ENCODE results near the gene FRMD4A. TPM values are rescaled to one million over a fixed set of nuclear protein-coding genes. Genes with fewer than 3 reads are reported as not detected.

Gene FRMD4A
- total RNA-seq, 1 experiment from 2014 or later, result 18.3 TPM

- Histone ChIP-seq H3K36me3 (ENCODE audit: low read depth) (no peaks in the 10 kb centered on the region), H4K20me1 (ENCODE audit: insufficient read depth) (no peaks in the 10 kb centered on the region), H3K9me3 (ENCODE audit: insufficient read depth, low read depth) (no peaks in the 10 kb centered on the region), H3K4me1 (replicated peaks; ENCODE audit: insufficient read depth) (no peaks in the 10 kb centered on the region), H3K9me2 (ENCODE audit: insufficient read depth) (no peaks in the 10 kb centered on the region), H3K4me3 (no peak overlapping the region), H2AFZ (no peak overlapping the region), H3K4me2 (no peak overlapping the region), H3K27ac (no peak overlapping the region), H3K27me3 (ENCODE audit: insufficient read depth, low read depth) (no peaks in the 10 kb centered on the region), H3K79me2 (ENCODE audit: low read depth) (no peaks in the 10 kb centered on the region), H3F3A (ENCODE audit: insufficient read depth, low read depth) (no peaks in the 10 kb centered on the region)
- TF ChIP-seq EZH2 (IDR thresholded peaks at IDR 0.05; ENCODE audit: low read depth) (no peak), CTCF (conservative IDR thresholded peaks at IDR 0.05) (no peak)
- POLR2A ChIA-PET (ENCODE audit: unreplicated experiment), result no interaction called here
- no peak for DNase-seq
- intact Hi-C loops (cut with micrococcal nuclease; ENCODE audit: unreplicated experiment), result no loop called here
- BruUV-seq (replicated peaks), result no TSS peak
- CTCF ChIA-PET, result no interaction called here
Measured at GRCh38 chr10:13971601-13972475, 358.9 kb downstream of the FRMD4A start.

- no peak for TF ChIP-seq CTCF (conservative IDR thresholded peaks at IDR 0.05)
- no peak for TF ChIP-seq EZH2 (IDR thresholded peaks at IDR 0.05; ENCODE audit: low read depth)
- Histone ChIP-seq H2AFZ (no peak overlapping the region), H3K9me2 (ENCODE audit: insufficient read depth) (no peaks in the 10 kb centered on the region), H3K4me2 (no peak overlapping the region), H3K4me3 (no peak overlapping the region), H3K27me3 (ENCODE audit: insufficient read depth, low read depth) (no peaks in the 10 kb centered on the region), H4K20me1 (ENCODE audit: insufficient read depth) (no peaks in the 10 kb centered on the region), H3K9me3 (ENCODE audit: insufficient read depth, low read depth) (no peaks in the 10 kb centered on the region), H3K4me1 (replicated peaks; ENCODE audit: insufficient read depth) (no peaks in the 10 kb centered on the region), H3K79me2 (ENCODE audit: low read depth) (no peaks in the 10 kb centered on the region), H3K27ac (no peak overlapping the region), H3K36me3 (ENCODE audit: low read depth) (no peaks in the 10 kb centered on the region), H3F3A (ENCODE audit: insufficient read depth, low read depth) (no peaks in the 10 kb centered on the region)
- no peak for DNase-seq
- intact Hi-C loops (cut with micrococcal nuclease; ENCODE audit: unreplicated experiment), result no loop called here
- ChIA-PET POLR2A (ENCODE audit: unreplicated experiment) (no interaction called here), CTCF (no interaction called here)
- no TSS peak for BruUV-seq (replicated peaks)
Measured at GRCh38 chr10:13970957-13971353, 359.8 kb downstream of the FRMD4A start.

GRCh38 chr10:13970236-13970956 lies 360.3 kb downstream of the FRMD4A start:
- ChIA-PET CTCF (no interaction called here), POLR2A (ENCODE audit: unreplicated experiment) (no interaction called here)
- Histone ChIP-seq H3K4me1 (replicated peaks; ENCODE audit: insufficient read depth) (no peaks in the 10 kb centered on the region), H3K27me3 (ENCODE audit: insufficient read depth, low read depth) (no peaks in the 10 kb centered on the region), H3K79me2 (ENCODE audit: low read depth) (no peaks in the 10 kb centered on the region), H3K27ac (no peak overlapping the region), H3K36me3 (ENCODE audit: low read depth) (no peaks in the 10 kb centered on the region), H3K4me2 (no peak overlapping the region), H4K20me1 (ENCODE audit: insufficient read depth) (no peaks in the 10 kb centered on the region), H3K9me3 (ENCODE audit: insufficient read depth, low read depth) (no peaks in the 10 kb centered on the region), H3K4me3 (no peak overlapping the region), H2AFZ (no peak overlapping the region), H3F3A (ENCODE audit: insufficient read depth, low read depth) (no peaks in the 10 kb centered on the region), H3K9me2 (ENCODE audit: insufficient read depth) (no peaks in the 10 kb centered on the region)
- DNase-seq, result no peak
- no TSS peak for BruUV-seq (replicated peaks)
- TF ChIP-seq EZH2 (IDR thresholded peaks at IDR 0.05; ENCODE audit: low read depth), result no peak
- TF ChIP-seq CTCF (conservative IDR thresholded peaks at IDR 0.05), result no peak
- intact Hi-C loops (cut with micrococcal nuclease; ENCODE audit: unreplicated experiment), result no loop called here
